Stimulated activated naive CD4-positive, alpha-beta T cell (primary cell): ENCODE data around the gene CEND1.

Experiments
- DNase-seq, 6 experiments: peaks; one replicate each; lab custom pipeline; 2025; lab: John Stamatoyannopoulos, UW

Gene CEND1

DNA sequence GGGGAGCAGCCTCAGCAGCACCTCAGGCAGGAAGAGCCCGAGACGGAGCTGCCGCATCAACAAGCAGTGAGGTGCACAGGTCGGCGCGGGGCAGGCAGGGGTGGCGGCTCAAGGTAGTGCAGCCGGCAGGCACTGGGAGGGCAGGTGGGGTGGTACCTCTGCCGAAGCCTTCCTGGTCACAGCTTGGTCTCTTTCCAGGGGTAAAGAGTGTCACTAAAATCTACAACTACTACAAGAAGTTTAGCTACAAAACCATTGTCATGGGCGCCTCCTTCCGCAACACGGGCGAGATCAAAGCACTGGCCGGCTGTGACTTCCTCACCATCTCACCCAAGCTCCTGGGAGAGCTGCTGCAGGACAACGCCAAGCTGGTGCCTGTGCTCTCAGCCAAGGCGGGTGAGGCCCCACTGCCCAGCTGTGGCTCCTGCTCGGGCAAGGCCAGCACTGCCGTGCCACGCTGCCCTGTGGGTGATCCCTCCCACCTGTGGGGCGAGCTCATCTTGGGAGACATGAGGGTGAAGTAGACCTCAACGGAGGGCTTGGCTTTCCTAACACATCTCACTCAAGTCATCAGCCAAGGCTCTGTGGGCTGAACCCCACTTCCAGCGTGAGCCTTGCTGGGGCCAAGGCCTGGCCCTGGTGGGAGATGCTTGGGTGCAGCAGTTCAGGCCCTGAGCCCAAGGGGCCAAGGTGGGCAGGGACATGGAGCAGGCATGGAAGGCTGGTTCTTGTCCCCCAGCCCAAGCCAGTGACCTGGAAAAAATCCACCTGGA lies 26.2 kb downstream of the CEND1 start:
- no peak for DNase-seq

DNA sequence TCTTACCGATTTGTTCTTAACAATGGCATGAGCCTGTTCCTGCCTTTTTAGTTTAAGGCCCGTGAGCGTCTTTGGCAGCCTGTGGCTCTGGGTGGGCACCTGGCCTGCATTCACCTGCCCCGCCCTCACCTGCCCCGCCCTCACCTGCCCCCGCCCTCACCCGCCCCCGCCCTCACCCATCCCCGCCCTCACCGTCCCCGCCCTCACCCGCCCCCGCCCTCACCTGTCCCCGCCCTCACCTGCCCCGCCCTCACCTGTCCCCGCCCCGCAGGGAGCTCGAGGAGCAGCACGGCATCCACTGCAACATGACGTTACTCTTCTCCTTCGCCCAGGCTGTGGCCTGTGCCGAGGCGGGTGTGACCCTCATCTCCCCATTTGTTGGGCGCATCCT lies 26.8 kb downstream of the CEND1 start:
- no peak for DNase-seq

DNA sequence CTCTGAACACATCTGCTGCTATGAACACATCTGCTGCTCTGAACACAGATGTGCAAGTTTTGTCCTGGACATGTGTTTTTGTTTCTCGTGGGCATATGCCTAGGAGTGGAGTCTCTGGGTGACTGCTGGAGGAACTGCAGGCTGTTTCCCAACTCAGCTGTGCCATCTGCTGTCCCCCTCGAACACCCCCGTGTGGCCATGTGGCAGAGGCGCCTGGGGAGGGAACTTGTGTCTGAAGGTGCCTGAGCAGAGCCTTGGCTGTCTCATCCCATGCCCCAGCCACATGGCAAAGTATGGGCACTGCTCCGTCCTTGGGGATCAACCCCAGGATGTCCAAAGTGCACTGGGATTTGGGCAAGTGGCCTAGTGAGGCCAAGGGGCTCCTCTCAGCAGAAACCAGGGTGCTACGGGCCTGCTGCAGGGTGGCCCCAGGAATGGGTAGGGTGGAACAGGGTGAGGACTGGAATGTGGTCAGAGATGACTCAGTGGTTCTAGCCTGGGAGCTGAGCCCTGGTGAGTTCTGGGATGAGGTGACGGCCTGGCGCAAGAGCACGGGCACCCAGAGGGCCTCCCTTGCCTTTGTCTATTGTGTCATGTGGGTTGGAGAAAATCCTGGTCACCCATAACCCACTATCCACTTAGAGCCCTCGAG lies 27.3 kb downstream of the CEND1 start:
- no peak for DNase-seq

DNA sequence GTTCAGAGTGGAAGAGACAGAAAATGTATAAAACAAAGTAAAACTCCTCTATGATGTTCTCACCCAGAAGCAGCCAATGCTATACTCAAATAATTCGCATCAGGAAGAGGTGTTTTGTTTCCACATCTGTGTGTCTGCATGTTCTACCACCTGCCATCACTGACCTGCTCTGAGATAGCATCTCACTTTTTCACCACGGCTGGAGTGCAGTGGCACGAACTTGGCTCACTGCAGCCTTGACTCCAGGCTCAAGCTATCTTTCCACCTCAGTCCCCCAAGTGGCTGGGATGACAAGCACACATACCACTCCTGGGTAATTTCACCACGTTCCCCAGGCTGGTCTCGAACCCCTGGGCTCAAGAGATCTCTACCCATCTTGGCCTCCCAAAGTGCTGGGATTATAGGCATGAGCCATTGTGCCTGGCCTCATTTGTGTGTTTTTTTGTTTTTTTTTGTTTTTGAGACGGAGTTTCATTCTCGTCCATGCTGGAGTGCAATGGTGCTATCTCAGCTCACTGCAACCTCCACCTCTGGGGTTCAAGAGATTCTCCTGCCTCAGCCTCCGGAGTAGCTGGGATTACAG lies 28.3 kb downstream of the CEND1 start:
- DNase-seq = no peak

DNA sequence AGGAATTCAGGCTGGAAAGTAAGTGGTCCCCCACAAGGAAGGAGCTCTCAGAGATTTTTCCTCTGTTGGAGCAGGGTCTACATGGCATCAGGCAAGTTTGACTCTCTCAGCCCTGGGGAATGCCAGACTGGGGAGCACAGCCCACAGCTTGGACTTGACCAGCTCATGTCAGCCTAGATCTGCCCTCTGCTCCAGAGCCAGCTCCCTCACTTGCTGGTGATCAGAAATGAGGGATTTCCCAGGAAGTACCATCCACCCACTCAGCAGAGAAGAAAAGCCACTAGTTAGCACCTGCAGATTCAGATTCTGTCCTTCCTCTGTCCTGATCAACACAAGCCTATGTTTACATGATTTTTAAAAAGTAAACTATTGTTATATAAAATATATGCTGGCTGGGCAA lies 29.7 kb downstream of the CEND1 start:
- no peak for DNase-seq

DNA sequence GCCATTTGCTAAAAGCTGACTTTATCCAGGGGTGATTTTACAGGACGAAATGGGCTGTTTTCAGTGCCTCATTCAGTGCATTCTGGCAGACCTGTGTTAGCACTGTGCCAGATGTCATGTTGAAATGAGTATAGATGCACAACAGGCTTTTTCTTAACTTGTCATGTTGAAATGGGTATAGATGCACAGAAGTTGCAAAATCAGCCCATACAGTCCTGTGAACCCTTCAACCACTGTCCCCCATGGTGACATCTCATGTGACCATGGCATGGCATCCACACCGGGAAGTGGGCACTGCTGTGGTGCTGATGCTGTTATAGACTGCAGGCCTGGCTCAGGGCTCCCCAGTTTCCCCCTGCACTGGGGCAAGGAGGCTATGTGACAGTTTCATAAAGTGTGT lies 40.2 kb downstream of the CEND1 start:
- DNase-seq = no peak

DNA sequence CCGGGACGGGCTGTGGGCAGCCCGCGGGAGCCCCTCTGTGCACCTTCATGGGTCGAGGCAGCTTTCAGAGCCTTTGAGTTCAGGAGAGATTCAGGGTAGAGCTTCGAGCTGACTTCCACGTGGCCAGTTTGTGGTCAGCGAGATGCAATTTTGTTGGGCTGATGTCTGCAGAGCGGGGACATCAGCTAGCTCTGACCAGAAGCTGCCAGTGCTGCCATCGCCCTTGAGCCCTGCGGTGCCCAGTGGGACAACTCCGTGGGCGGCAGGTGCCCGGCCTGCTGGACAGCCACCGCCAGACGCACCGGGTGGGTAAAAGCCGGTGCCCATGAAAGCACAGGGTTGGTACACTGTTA lies 41.9 kb downstream of the CEND1 start:
- no peak for DNase-seq

DNA sequence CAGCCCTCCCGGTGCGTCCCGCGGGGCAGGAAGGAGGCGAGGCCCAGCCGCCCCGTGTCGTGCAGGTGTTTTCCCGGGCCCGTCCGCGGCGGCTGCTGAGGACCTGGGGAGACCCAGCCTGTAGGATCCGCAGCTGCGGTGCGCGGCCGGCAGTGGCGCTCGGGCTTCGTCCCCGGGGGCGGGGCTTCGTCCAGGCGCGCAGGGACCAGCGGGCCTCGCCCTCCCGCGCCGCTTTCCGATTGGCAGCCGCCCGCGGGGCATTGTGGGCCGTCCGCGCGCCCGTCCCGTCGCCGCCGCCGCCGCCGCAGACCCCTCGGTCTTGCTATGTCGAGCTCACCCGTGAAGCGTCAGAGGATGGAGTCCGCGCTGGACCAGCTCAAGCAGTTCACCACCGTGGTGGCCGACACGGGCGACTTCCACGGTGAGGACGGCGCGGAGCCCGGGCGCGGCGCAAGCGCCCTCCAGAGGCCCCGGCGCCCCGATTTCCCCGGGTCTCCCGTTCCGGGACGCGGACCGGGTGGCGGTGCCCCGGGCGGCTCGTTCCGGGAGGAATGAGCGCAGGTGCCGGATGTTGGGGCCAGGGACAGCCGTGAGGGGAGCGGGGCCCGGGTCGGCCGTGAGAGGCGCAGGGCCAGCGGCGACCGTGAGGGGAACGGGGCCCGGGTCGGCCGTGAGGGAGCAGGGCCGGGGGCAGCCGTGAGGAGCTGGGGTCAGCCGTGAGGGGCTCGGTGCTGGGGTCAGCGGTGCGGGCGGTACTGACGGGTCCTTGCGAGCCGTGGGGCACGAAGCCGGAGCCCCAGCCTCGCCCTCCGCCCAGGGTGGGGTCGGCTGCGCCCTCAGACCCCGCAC lies 42.5 kb downstream of the CEND1 start, which contains the start of gene TALDO1:
TALDO1 (plus strand) TSS at position 307 of the 849 bp plus-strand sequence; CDS start at position 325, 18 bp downstream.
- peak; percentile 43 to 75 (median 60) for DNase-seq

DNA sequence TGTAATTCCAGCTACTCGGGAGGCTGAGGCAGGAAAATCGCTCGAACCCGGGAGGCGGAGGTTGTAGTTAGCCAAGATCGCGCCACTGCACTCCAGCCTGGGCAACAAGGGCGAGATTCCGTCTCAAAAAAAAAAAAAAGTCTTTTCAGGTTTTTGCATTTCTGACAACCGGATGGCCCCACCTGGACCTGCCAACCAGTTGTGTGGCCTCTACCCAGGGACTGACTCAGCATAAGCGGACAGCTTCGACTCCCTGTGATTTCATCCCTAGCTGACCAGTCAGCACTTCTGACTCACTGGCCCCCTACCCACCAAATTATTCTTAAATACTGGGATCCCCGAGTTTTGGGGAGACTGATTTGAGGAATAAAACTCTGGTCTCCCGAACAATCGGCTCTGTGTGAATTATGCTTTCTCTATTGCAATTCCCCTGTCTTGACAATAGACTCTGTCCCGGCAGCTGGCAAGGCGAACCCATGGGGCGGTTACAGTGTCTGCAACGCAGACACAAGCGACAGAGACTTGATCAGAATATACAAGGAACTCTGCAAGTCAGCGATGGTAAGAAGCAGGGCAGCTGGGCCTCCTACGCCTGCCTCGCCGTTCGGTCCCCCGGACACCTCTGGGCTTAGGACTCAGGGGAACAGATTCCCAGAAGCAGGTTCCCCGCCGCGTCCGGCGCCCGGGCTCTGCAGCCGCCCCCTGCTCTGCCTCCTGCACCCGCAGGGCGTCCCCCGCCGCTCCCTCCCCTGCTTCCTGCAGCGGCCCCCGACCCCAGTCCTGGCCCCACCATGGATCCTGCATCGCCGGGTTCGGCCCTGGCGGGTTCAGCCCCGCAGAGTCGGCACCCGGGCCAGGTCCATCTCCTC lies 43.4 kb downstream of the CEND1 start:
- peak in 4 of 6 experiments; percentile 24 to 61 (median 34) for DNase-seq

DNA sequence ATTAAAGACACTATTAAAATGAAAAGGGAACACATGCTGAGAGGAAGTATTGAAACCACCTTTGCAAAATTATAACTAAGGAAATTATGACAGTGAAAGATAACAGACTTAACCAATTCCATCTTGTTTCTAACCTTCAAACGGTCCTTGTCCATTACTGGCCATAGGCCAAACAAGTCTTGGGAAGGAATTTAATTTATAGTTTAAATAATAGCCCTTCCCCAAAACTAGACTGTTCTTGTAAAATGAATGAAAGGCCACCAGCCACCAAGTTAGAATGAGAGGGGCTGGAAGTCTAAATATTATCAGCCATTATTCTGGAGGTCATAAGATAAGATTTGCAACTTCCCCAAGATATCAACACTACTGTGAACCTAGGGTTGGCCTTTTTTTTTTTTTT lies 44.5 kb downstream of the CEND1 start:
- DNase-seq = no peak

DNA sequence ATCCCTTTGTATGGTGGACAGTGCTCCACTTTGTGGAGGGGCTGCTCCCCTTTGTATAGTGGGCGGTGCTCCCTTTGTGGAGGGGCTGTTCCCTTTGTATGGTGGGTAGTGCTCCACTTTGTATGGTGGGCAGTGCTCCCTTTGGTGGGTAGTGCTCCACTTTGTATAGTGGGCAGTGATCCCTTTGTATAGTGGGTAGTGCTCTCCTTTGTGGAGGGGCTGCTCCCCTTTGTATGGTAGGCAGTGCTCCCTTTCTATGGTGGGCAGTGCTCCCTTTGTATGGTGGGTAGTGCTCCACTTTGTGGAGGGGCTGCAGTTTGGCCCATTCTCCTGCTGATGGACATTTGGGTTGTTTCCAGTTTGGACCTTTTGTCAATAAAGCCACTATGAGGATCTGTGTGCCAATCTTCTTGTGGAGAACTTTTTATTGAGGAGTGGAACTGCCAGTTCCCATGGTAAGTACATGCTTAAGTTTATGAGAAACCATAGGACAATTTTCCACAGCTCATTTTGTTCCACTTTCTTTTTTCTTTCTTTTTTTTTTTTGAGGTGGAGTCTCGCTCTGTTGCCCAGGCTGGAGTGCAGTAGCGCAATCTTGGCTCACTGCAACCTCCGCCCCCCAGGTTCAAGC lies 47.2 kb downstream of the CEND1 start:
- no peak for DNase-seq

DNA sequence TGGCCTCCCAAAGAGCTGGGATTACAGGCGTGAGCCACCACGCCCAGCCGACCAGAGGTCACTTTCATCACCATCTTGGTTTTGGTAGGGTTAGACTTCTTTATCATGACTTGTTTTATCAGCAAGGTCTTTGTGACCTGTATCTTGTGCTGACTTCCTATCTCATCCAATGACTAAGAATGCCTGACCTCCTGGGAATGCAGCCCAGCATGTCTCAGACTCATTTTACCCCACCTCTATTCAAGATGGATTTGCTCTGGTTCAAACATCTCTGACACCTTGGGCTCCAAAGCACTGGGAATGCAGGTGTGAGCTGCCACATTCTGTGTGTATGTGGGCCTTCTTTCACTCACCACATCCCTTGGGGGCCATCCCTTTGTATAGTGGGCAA lies 47.7 kb downstream of the CEND1 start:
- no peak for DNase-seq

DNA sequence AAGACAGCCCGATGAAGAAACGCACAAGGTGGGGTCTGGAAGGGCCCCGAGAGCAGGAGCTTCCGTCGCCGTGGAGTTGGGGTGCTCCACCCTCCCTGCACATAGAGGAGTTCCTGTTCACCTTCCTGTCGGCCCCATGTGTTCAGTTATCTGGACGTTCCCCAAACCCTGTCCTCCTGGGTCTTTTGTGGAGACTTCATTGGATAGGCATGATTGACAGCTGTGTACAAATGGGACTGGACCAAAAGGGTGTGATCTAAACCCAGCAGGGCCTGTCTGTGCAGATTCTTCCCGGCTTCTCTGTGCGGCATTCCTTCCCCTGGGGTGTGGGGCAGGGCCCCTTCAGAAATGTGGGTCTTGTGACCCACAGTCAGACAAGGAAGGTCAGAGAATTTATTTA lies 52.0 kb downstream of the CEND1 start:
- peak in 1 of 6 experiments; percentile 51 for DNase-seq

DNA sequence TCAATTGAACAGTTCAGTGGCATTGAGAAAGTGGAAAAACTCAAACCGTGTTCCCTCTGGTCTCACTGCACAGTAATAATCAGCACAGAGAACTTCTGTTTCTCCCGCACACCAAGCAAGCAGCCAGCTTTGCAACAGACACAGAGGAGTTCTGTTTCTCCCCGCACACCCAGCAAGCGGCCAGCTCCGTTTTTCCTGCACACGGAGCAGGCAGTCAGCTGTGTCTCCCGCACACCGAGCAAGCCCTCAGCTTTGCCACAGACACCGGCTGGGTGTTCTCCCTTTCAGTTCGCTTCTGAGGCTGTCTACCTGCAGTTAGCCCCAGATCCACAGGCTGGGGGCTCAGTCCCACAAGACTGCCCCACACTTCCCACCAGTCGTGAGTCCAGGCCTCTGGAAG lies 52.5 kb downstream of the CEND1 start:
- DNase-seq = no peak
